Osteoblast (primary cell): ENCODE results near the gene HELZ2. TPM values are rescaled to one million over a fixed set of nuclear protein-coding genes. Genes with fewer than 3 reads are reported as not detected.

Experiments used
- DNase-seq: peaks from one replicate; pipeline ENCODE4 v3.0.0; 2011; ENCODE audit warnings: low spot score, mixed read lengths; ENCODE audit not compliant: insufficient read length; ENCODE audit errors: missing footprints
- H2AFZ ChIP-seq: 2 replicates; pipeline ENCODE4 v1.6.0; 2011; ENCODE audit warnings: mild to moderate bottlenecking, low read length
- H3K27ac ChIP-seq: 2 replicates; pipeline ENCODE4 v1.5.1; 2011; ENCODE audit warnings: mild to moderate bottlenecking, low read depth, low read length, moderate library complexity
- H3K27me3 ChIP-seq: 2 replicates; pipeline ENCODE4 v1.6.0; 2012; ENCODE audit warnings: mild to moderate bottlenecking, control low read depth, inconsistent platforms, low read length, moderate library complexity; ENCODE audit not compliant: insufficient read depth
- H3K36me3 ChIP-seq: 2 replicates; pipeline ENCODE4 v1.5.1; 2011; ENCODE audit warnings: mild to moderate bottlenecking, low read length, control low read depth, moderate library complexity; ENCODE audit not compliant: insufficient read depth
- H3K4me1 ChIP-seq: 2 replicates; pipeline ENCODE4 v1.5.1; 2011; ENCODE audit warnings: mild to moderate bottlenecking, low read length, control low read depth, moderate library complexity; ENCODE audit not compliant: insufficient read depth
- H3K4me2 ChIP-seq: 2 replicates; pipeline ENCODE4 v1.6.0; 2011; ENCODE audit warnings: mild to moderate bottlenecking, low read length; ENCODE audit not compliant: insufficient read depth
- H3K4me3 ChIP-seq: fragments of 200-600 bp; sonication (generic); 3 replicates; pipeline ENCODE4 v1.5.1; 2012; ENCODE audit warnings: mild to moderate bottlenecking, low read length, inconsistent platforms; ENCODE audit not compliant: insufficient read depth
- H3K79me2 ChIP-seq: 2 replicates; pipeline ENCODE4 v1.6.0; 2012; ENCODE audit warnings: mild to moderate bottlenecking, low read length, control low read depth, inconsistent platforms; ENCODE audit not compliant: insufficient read depth
- H3K9me3 ChIP-seq: 2 replicates; pipeline ENCODE4 v1.5.1; 2011; ENCODE audit warnings: low read depth, low read length, control low read depth
- H4K20me1 ChIP-seq: 2 replicates; pipeline ENCODE4 v1.6.0; 2012; ENCODE audit warnings: mild to moderate bottlenecking, low read length, control low read depth; ENCODE audit not compliant: insufficient read depth
- CTCF ChIP-seq: IDR thresholded peaks from 2 replicates; pipeline ENCODE4 v1.5.1; 2011; ENCODE audit warnings: mild to moderate bottlenecking, low read depth, low read length, moderate library complexity; ENCODE audit errors: extremely low read depth
- total RNA-seq: library from RNA; depleted of rRNA; stranded (reverse); fragments of >200 nt; gene quantifications from 2 replicates; pipeline ENCODE4 v1.2.3, GENCODE V29; 2012

HELZ2 gene
- total RNA-seq, 1 donor = 27.5 TPM

- Histone ChIP-seq H2AFZ (no peak overlapping the region), H3K4me3 (no peak overlapping the region), H3K4me2 (no peak overlapping the region), H3K27ac (no peak overlapping the region), H4K20me1 (no peaks in the 10 kb centered on the region), H3K4me1 (no peaks in the 10 kb centered on the region), H3K36me3 (no peaks in the 10 kb centered on the region), H3K27me3 (peaks cover 22% of the 10 kb centered on the region), H3K79me2 (no peaks in the 10 kb centered on the region), H3K9me3 (no peaks in the 10 kb centered on the region)
- no peak for TF ChIP-seq CTCF
- DNase-seq = no peak
Observed at GRCh38 chr20:63549679-63550282, 24.3 kb downstream of the HELZ2 start.

GRCh38 chr20:63549019-63549418 lies 25.0 kb downstream of the HELZ2 start:
- no peak overlapping the region for H3K4me3 ChIP-seq
- no peak overlapping the region for H3K27ac ChIP-seq
- no peaks in the 10 kb centered on the region for H4K20me1 ChIP-seq
- H3K4me2 ChIP-seq = no peak overlapping the region
- no peaks in the 10 kb centered on the region for H3K4me1 ChIP-seq
- H3K9me3 ChIP-seq = no peaks in the 10 kb centered on the region
- H3K36me3 ChIP-seq = no peaks in the 10 kb centered on the region
- no peak for DNase-seq
- TF ChIP-seq CTCF = no peak
- H3K27me3 ChIP-seq = peaks cover 22% of the 10 kb centered on the region
- no peaks in the 10 kb centered on the region for H3K79me2 ChIP-seq
- no peak overlapping the region for H2AFZ ChIP-seq

GRCh38 chr20:63548542-63548941 lies 25.5 kb downstream of the HELZ2 start:
- no peaks in the 10 kb centered on the region for H3K36me3 ChIP-seq
- peaks cover 22% of the 10 kb centered on the region for H3K27me3 ChIP-seq
- no peaks in the 10 kb centered on the region for H3K79me2 ChIP-seq
- H3K4me1 ChIP-seq = no peaks in the 10 kb centered on the region
- H3K27ac ChIP-seq = no peak overlapping the region
- no peak for TF ChIP-seq CTCF
- H3K9me3 ChIP-seq = no peaks in the 10 kb centered on the region
- no peak overlapping the region for H3K4me3 ChIP-seq
- H2AFZ ChIP-seq = no peak overlapping the region
- H4K20me1 ChIP-seq = no peaks in the 10 kb centered on the region
- no peak overlapping the region for H3K4me2 ChIP-seq
- no peak for DNase-seq

- no peaks in the 10 kb centered on the region for H4K20me1 ChIP-seq
- H3K27me3 ChIP-seq = peaks cover 22% of the 10 kb centered on the region
- H3K4me2 ChIP-seq = no peak within 1 kb of the TSS
- H3K27ac ChIP-seq = no peak within 1 kb of the TSS
- no peak within 1 kb of the TSS for H3K4me3 ChIP-seq
- no peaks in the 10 kb centered on the region for H3K4me1 ChIP-seq
- no peak for TF ChIP-seq CTCF
- no peaks in the 10 kb centered on the region for H3K36me3 ChIP-seq
- H3K79me2 ChIP-seq = no peaks in the 10 kb centered on the region
- no peak within 1 kb of the TSS for H2AFZ ChIP-seq
- H3K9me3 ChIP-seq = no peaks in the 10 kb centered on the region
- no peak for DNase-seq
Observed at GRCh38 chr20:63547725-63548480, 26.1 kb downstream of the HELZ2 start, which contains the start of gene SRMS. Gene SRMS (minus strand): TSS chr20:63547749. CDS start chr20:63547463, 286 bp downstream.
